Non-pigmented ciliary epithelial cell (primary cell): ENCODE measurements around the gene EAF1.
"Not testable (repeated sequence)": the region's sequence is repeated elsewhere in the genome, so short reads cannot be mapped to it uniquely, and the experiment has no call there.

ENCODE experiments used
- DNase-seq: peaks from one replicate; pipeline ENCODE4 v3.0.0-alpha.2; 2010; ENCODE audit warnings: low read depth

The EAF1 gene

DNA sequence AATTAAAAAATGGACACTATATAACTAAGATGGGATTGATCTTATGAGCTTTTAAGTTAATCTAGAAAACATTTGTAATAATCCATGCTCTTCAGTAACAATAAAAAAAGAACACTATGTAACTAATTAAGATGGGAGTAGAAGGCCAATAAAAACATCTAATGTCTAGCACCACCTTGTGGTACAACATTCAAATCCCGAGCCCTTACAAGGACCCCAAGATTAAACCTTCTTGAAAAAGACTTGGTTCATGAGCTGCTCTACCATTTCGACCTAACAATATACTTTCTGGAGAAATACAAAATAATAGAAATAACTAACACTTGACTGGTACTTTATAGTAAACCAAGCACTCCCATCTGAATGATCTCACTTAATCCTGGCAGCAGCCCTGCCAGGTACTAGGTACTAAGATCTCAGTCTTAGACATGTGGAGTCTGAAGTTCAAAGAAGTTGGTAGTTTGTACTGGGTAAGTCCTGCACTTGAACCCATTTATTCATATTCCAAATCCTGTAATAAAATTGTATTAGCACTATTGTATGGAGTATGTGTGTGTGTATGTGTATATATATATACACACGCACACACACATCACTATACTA, 21.8 kb upstream of the EAF1 start:
- DNase-seq, result no peak

GRCh38 chr3:15409239-15409638, 18.2 kb upstream of the EAF1 start:
- DNase-seq, result no peak

- DNase-seq, result no peak
These were observed 17.6 kb upstream of the EAF1 start for GRCh38 chr3:15409774-15410173.

- not testable (repeated sequence) for DNase-seq
These were observed 16.4 kb upstream of the EAF1 start for GRCh38 chr3:15410966-15411365.

GRCh38 chr3:15420871-15421270, 6.5 kb upstream of the EAF1 start:
- DNase-seq, result peak; percentile 41

GRCh38 chr3:15426579-15427118, 749 bp upstream of the EAF1 start:
- no peak for DNase-seq

DNA sequence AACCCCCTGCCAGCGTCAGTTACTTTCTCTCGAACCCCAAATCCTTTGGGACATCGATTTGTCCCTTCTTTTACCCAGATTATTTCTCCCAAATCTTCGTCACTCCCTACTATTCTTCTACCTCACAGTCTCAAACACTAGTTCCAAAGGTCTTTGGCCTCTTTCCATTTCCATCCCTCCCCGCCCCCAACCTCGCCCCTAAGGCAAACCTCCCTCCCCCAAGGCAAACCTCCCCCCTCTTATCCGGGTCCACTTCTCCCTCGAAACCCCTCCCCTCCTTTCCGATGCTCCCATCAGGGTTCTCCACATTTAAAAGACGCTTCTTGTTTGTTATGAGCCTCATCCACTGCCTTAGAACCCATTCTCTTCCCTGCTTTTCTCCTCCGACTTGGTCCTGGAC, 583 bp downstream of the EAF1 start:
- no peak for DNase-seq

- DNase-seq, result peak; percentile 45
These were observed 1.1 kb downstream of the EAF1 start for GRCh38 chr3:15428539-15428938.

GRCh38 chr3:15429080-15429479, 1.7 kb downstream of the EAF1 start:
- DNase-seq, result no peak

GRCh38 chr3:15430624-15431023, 3.2 kb downstream of the EAF1 start:
- DNase-seq, result no peak

DNA sequence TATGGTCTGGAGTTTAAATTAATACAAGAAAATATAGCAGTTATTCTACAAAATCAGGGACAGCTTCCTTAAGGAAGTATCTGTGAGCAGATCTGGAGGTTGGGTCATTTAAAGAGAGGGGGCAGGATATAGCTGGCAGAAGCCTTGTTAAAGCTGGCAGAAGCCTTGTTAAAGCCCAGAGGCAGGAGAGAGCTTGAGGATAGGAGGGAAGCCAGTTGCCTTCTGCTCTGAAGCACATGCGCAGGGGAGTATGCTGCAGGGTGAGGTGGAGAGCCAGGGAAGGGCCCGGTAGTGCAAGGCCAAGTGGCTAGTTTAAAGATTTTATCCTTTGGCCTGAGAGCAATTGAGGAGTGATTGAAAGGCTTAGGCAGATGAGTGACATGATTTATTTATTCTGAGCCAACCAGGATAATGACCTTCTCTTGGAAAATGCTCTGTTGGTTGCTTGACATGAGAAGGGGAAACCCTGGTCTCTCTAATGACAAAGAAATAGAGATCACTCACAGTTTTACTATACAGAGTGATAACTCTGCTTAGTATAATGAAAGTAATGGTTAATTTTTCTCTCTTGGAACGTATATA, 3.9 kb downstream of the EAF1 start:
- DNase-seq, result no peak

DNA sequence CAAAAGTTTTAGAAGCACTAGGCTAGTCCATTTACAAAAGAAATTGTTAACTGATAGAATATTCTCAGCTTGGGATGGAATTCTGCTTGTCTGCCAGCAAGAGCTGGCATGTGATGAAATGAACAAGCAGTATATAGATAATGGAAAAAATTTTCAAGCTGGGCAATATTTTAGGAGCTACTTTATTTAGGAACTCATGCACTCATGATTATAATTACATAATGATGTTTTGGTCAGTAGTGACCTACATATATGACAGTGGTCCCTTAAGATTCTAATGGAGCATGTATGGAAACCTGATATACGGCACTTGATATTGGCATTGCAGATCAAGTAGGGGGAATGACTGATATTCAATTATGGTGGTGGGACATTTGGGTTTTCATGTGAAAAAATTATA, 6.1 kb downstream of the EAF1 start:
- DNase-seq, result no peak

DNA sequence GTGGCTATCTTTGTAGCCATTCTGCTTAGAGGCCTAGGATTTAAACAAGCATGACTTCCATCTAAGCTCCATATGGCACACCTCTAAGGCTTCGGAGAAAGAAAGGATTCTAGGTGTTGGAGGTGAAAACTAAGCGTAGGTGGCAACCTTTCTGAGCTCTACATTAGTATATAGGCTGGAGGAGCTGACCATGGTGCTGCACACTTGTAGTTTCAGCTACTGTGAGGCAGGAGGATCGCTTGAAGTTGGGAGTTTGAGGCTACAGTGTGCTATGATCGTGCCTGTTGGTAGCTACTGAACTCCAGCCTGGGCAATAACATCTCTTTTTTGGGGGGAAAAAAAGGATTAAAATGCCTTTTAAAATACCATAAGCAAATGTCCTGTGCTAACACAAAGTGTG, 7.4 kb downstream of the EAF1 start:
- DNase-seq, result no peak

GRCh38 chr3:15436246-15436645, 8.8 kb downstream of the EAF1 start:
- no peak for DNase-seq

DNA sequence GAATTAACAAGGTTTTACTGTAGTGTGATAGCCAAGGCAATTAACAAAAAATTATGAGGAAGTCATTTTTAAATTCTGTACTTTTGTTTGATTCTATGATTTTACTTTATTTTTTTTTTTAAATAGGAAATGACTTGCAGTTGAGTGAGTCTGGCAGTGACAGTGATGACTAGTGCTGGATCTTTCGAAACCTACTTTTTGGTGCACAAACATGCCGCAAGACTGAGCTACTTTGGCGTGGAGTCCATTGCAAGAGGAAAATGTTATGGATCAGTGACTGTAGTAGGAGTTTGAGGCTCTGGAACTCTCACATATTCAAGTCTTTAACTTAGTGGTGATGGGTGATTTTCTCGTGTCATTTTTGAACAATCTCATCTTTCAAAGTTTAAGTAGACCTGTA, 11.6 kb downstream of the EAF1 start:
- DNase-seq, result no peak

DNA sequence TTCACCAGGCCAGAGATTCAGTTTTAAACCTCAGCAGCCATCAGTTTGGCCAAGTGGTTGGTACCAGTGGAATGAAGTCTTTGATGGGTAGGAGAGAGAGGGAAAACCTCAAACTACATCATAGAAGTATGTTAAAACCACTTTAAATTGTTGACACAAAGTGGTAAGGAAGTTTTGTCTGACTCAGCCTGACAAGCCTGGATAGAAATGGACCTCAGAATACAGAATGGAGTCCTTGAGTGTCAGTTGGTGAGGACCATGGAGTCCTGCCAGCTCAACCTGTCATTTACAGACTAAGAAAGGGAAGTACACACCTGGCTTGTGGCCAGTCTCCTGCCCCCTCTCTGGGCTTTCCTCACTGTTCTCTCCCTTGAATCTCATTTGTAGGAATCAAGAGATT, 12.1 kb downstream of the EAF1 start:
- DNase-seq, result no peak

- DNase-seq, result no peak
These were observed 13.5 kb downstream of the EAF1 start for GRCh38 chr3:15440891-15441290.

DNA sequence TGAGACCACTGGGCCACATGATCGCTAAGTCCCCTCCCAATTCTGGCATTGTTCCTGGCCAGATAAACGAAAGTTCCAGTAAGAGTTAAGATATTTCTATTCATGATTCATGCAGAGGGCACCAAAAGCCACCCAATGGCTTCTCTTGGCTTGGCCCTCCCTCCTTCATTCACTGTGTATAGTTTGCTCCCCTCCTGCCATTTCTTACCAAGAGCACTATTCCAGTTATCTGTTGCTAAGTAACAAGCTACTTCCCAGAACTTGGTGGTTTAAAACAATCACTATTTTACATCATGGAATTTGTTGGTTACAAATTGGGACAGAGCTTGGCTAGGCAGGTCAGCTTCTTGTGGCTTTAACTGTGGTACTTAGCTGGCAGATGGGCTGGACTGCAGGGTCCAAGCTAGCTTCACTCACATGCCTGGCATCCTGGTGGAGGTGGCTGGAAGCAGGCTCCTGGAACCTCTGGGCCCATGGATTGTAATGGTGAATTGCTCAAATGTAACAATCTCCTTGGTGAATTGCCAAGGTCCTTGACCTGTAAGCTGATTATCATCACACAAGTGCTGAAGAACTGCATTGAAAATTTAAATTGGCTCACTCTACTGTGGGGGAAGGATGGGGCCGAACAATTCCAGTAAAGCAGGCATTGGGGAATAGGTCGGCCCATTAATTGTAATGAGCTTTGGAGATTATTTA, 16.6 kb downstream of the EAF1 start:
- no peak for DNase-seq

GRCh38 chr3:15449489-15450224, 22.3 kb downstream of the EAF1 start:
- DNase-seq, result no peak

GRCh38 chr3:15450438-15451215, 23.2 kb downstream of the EAF1 start:
- DNase-seq, result no peak

DNA sequence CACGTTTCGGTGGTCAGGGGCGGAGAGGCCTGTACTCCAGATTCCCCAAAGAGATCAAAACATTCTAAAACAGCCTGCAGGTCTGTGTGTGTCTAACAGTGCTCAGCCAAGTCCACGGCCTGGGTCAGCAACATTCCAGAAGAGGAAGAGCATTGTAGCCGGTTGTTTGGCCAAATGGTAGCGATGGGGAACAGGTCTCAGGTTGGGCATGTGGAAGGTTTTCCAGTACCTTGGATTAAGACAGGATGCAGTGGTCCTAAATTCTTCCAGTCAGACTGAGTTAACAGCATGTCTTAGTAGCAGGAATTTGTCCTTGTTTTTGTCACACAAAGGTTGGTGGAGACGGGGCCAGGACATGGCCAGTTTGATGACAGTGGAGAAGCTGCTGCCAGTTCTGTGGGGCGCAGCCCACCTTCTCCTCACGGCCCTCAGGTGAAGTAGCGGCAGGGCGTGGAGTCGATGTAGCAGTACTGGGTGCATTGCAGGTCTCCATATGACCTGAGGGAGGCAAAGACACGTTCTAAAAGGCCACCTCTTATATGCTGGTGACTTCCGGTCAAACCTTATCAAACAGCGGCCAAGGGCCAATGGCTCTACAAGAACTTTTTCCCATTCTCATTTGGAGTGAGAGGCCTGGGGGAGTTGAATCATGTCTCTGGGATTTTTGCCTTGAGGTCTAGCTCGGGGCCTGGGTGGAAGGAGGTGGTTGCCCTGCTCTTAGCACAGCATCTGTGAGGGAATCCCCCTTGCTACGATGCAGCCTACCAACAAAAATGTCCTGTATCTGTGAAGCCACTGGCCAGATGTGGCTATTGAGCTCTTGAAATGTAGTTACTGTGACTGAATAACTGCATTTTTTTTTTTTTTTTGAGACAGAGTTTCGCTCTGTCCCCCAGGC, 24.1 kb downstream of the EAF1 start:
- DNase-seq, result no peak
